HG02642 (cell line): Measurements from ENCODE around the gene FRS3.

ENCODE experiments used
- ATAC-seq: cut with Tn5 transposase; IDR thresholded peaks from one replicate; pipeline ENCODE4 v1.9.1; 2021; ENCODE audit warnings: mild to moderate bottlenecking; ENCODE audit not compliant: unreplicated experiment, poor library complexity

Gene FRS3

DNA sequence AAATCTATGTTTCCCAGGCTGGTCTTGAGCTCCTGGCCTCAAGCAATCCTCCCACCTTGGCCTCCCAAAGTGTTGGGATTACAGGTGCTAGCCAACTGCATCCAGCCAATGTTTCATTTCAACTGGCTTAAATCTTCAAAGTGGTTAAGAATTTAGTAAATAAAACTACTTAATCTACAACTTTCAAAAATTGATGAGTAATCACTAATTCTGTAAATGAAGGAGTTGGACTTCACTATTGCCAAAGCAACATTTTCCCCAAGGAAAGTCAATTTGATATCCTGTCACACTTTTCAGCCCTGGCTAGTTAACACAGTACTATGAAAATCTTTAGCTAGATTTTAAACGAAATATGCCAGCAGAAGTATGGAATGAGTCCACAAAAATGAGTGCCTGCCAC, 11.6 kb upstream of the FRS3 start:
- no peak for ATAC-seq

- ATAC-seq = no peak
Measured at GRCh38 chr6:41790045-41790444, 10.3 kb upstream of the FRS3 start.

DNA sequence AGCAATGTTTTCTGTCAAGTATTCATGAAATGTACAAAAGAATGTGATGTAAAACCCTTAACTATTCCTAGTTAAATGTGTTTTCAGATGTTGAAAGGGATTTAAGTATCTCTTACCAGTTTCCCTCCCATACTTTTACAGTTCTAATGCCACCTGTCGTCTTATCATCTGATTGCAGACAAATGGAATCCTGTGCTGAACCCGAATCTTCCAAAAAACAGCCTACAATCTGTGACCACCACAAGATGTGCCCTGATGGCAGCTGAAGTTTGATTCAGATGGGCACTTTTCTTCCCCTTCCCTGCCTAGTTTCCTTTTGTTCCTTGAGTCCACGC, 9.7 kb upstream of the FRS3 start:
- no peak for ATAC-seq

DNA sequence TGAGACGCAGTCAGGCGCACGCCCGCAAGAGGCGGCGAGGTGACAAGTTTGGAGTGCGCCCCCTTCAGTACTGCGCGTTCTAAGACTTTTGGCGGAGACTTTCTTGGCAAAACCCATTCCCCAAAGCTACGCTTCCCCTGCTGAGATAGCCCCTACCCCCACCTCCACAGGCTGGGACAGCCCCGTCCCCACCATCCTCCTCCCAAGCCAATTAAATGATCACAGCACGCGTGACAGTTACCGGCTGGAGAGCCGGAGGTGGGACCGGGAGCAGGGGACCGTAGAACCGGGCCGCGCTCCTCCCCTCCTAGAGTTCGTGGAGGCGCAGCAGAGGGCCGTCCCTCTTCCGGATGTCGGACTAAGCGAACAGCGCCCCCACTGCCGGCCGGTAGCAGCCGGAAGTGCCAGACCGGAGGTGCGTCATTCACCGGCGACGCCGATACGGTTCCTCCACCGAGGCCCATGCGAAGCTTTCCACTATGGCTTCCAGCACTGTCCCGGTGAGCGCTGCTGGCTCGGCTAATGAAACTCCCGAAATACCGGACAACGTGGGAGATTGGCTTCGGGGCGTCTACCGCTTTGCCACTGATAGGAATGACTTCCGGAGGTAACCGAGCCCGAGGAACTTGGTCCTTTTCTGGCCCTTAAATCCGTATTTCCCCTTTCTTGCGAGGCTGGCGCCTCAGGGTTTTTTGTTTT, 7.7 kb upstream of the FRS3 start, which contains the start of gene TOMM6:
TOMM6 (plus strand) TSS at position 476 of the 699 bp plus-strand sequence; CDS start at position 480, 4 bp downstream.
- ATAC-seq = peak; percentile 85

GRCh38 chr6:41786451-41787218, 6.9 kb upstream of the FRS3 start:
- peak; percentile 72 for ATAC-seq

DNA sequence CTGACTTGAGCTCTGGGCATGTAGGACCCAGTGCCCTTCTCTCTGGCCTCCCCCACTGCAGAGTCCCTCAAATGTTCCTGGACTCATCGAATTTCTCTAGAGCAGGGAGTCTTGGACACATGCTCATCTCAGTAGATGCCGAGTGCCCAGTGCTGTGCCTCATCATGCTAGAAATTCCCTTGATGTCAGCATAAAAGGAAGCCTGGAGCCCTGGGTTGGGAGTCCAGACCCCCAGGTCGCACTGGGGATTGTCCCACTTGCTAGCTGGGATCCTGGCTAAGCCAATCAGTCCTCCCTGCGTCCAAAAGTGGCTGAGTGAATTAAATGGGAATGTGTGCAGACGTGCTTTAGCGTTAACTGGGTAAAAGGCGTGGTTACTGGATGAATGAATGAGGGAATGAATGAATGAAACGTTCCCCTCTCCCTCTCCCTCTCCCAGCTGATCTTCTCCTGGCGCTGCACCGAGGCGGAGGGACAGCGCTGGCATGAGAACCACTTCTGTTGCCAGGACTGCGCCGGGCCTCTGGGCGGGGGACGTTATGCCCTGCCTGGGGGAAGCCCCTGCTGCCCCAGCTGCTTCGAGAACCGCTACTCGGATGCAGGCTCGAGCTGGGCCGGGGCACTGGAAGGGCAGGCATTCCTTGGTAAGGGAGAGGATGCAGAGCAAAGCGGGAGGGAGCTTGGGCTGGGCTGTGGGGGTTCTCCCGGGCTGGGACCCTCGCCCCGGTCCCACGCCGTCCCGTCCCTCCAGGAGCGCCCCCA, 6.2 kb upstream of the FRS3 start:
- ATAC-seq = no peak

GRCh38 chr6:41785254-41785653, 5.6 kb upstream of the FRS3 start:
- ATAC-seq = no peak

GRCh38 chr6:41784581-41785171, 5.0 kb upstream of the FRS3 start:
- ATAC-seq = no peak

DNA sequence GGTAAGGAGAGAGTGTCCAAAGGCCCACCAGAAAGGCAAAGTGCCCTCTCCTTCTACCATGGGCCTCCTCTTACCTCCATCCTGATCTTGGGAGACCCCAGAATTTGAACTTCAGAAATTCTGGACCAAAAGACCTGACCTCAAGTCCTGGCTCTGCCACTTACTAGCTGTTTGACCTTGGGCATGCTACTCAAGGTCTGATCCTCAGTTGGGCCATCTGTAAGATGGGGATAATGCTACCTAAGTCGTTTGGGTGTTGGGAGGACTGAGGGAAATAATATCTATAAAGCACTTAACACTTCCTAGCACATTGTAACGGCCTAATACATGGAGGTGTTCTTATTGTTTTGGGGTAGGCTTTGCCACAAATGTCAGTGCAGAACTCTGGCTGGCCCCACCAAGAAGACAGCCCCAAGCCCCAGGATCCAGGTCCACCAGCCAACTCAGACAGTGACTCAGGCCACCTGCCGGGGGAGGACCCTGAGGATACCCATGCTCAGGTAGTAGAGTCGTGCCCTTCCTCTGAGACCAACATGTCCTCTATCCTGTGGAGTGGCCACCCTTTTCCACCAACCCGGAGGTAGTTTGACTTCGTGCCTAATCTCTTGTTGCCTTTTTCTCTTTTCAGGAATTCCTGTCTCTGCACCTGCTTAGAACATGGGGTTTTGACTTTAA, 3.5 kb upstream of the FRS3 start:
- ATAC-seq = no peak

DNA sequence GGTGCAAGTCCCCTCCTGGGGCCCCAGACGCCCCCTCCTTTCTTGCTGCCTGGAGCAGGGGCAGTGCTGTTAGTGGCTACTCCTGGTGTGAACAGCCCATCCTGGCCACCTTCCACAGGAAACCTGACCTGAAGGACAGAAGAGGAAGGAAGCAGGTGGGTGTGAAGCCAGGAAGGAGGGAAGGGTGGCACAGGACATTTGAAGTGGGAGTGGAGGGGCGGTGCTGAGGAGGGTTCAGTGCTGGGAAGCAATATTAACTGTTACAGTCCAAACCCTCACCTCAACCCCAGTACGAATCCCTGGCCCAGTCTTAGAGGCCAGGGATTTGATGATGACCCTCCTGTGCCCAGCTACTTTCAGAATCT, 1.6 kb upstream of the FRS3 start:
- no peak for ATAC-seq

DNA sequence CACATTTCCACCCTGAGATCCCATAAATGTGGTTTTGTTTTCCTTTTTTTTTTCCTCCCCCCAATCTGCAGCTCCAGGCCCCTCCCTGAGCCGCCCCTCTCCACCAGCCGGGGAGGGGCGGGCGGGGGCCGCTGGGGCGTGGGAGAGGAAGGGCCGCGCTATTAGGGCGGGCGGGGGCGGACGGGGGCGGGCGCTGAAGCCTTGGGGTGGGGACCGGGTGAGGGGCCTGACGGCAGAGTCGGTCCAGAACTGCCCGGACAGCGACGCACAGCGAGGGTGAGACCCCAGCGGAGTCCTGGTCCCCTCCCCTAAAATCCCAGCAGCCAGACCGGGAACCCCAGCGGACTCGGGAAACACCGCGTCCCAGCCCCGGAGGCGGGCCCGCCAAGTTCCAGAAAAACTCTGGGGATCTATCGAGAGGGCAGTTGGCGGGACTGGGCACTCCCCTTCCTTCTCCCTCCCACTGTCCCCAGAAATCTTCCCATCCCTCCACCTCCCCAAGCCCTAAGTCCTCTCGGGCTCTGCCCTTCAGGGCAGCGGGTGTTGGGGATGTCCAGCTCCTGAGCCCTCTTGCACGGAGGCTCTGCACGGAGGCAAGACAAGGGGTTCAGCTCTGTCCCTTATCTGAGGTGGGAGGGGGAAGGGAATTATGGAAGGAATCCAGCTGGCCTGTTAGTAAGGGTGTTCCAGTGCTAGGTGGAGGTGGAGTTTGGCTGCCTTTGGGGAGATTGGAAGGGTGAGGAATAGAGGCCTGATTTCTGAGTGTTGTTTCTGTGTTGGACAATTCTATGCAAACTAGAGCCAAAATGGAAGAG, 1.1 kb upstream of the FRS3 start, which contains the start of gene PRICKLE4:
PRICKLE4 (plus strand) TSS at position 232 of the 815 bp plus-strand sequence. CDS start 2,692 bp downstream, outside the sequence.
- peak; percentile 1 for ATAC-seq

DNA sequence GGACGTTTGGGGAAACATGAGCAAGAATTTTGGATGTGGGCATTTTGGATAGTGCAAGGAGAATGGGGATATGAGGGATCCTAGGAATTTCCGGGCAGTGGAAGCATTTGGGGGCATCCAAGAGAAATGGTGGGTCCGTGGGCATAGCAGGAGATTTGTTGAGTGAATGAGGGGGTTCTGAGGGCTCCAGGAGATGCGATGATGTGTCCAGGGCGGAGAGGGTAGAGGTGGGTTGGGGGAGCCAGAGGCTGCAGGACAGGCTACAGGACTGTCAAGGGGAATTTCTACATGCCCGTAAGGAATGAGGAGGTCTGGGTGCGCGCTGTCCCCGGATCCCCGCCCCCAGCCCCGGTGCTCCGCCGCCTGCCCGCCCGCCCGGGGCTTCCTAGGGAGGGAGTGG, 364 bp downstream of the FRS3 start:
- peak; percentile 22 for ATAC-seq

- ATAC-seq = no peak
Measured at GRCh38 chr6:41778895-41779294, 805 bp downstream of the FRS3 start.

GRCh38 chr6:41777551-41778285, 2.0 kb downstream of the FRS3 start:
- no peak for ATAC-seq

DNA sequence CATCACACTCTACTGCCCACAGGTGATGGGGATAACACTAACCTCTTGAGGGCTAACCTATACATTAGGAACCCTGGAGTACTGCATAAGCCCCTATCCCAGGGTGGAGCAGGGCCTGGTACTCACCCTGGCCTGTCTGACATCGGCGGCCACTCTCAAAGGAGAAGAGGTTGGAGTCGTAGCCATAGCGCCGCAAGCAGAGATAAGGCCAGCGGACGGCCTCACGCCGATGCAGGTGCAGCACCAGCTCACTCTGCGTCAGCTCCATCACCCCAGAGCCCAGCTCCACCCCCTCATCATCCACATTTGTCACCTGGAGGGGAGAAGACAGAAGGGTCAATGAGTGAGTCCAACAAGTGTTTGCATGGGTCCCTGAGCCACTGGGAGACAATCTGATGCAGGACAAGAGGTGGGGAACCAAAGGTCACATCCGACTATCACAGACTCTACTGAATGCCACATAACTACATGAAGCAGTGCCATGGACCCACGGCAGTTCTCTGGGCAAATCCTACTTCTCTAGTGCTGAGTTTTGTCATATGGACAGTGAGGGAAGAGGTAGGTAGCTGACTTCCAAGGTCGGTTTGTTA, 4.3 kb downstream of the FRS3 start:
- ATAC-seq = no peak

- ATAC-seq = no peak
Measured at GRCh38 chr6:41774841-41775240, 4.9 kb downstream of the FRS3 start.

DNA sequence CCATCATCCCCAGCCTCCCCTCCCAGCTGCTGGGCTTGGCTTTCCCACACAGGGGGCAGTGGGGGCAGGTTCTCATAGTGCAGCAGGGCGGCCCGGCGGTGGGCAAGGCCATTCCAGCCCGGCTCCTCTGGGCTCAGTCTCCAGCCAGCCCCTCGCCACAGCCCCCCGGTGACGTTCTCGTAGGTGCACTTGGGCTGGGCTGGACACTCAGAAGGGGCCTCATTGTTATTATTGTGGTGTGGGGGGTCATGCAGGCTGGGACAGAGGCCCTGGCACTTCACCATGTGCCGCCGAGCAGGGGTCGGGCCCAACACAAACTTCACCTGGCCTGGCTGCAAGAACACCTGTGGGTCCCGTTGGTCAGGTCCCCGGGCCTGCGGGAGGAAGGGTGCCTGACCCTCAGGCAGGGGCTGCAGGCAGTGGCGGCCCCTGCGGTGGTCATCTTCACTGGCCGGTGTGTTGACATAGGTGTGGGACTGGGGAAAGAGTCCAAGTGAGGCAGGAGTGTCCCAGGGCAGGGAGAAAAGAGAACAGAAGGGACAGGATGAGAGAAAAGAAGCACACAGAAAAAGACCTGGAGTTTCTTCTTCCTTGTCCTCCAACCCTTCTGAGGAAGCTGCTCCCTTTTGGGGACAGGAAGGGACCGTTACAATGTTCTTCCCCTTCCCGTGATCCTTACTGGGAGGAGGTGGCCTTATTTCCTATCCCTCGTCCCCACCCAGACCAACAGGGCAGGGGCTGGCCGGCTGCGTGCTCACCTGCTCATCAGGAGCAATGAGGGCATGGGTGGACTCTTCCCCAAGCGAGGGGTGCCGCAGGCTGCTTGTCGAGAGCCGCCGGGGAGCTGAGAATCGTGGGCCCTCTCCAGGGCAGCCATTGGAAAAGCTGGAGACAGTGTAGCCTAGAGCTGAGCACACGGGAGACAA, 8.4 kb downstream of the FRS3 start:
- ATAC-seq = no peak
